HG03064 (cell line): ENCODE measurements around the gene EPS8.

Source experiments
- ATAC-seq: cut with Tn5 transposase; IDR thresholded peaks from one replicate; pipeline ENCODE4 v1.9.1; 2021; ENCODE audit warnings: low read depth; ENCODE audit not compliant: unreplicated experiment

Gene EPS8

GRCh38 chr12:15789220-15790171 lies at the start of gene EPS8:
EPS8 (minus strand) TSS chr12:15789388; CDS start chr12:15682951, 106,437 bp downstream.
- peak; percentile 88 for ATAC-seq

DNA sequence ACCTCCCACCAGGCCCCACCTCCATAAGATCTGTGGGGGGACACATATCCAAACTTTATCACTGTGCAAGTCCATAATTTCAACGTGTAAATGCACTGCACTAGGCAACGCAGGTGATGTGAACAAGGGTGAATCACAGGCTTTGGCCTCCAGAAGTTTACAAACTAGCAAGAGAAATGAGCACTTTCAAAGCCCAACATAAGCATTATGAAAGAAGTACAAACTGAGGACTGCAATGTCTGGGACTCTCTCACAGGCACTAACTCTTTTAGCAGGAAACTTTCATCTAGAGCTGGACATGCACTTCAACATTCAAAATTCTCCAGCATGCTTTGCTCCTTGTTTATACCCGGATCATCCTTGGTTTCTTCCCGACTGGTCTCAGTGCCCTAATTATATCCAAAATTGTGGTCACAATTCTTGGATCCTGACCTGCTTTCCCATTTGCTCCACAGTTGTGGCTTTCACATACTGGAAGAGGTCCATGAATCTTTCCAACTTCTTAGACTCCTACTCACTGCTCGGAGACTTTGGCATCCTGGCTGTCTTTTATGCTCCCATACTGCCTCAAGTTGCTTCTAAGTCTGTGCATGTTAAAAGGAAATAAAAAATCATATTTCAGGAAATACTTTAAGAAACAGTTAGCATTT lies 48.1 kb upstream of the EPS8 start:
- ATAC-seq: no peak

- no peak for ATAC-seq
Observed at GRCh38 chr12:15834575-15834974, 45.4 kb upstream of the EPS8 start.

GRCh38 chr12:15831315-15831978 lies 42.3 kb upstream of the EPS8 start:
- no peak for ATAC-seq

GRCh38 chr12:15830538-15830937 lies 41.4 kb upstream of the EPS8 start:
- ATAC-seq: no peak

DNA sequence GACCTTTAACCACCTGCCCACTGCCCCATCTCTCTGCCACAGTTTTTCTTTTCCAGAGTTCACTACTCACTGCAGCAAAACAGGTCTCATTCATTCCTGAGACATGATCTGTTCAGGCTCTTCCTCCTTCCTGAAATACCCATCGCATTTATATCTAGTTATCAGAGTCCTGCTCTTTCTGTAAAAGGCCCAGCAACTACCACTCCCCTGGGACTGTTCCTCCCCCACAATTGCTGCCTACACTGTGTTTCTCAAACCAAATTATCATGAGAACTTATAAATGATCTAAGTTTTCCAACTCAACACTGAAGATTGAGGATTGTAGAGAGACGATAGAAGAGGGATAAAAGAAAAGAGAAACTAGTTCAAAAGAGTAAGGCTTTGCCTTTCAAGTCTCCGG lies 40.8 kb upstream of the EPS8 start:
- no peak for ATAC-seq

- ATAC-seq: no peak
Observed at GRCh38 chr12:15829255-15829654, 40.1 kb upstream of the EPS8 start.

GRCh38 chr12:15827136-15827535 lies 37.9 kb upstream of the EPS8 start:
- ATAC-seq: no peak

DNA sequence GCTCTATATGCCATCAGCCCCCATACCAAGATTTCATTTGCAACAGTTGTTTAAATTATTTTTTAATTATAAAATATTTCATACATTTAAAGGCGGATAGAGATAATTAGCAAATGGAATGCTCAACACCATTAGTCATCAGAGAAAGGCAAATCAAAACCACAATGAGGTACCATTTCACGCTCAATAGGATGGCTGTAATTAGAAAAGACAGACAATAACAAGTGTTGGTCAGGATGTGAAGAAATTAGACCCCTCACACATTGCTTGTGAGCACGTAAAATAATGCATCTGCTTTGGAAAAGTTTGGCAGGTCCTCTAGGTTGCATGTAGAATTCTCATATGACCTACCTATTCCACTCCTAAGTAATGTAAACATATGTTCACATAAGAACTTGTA lies 35.3 kb upstream of the EPS8 start:
- ATAC-seq: no peak

- no peak for ATAC-seq
Observed at GRCh38 chr12:15823360-15824128, 34.4 kb upstream of the EPS8 start.

DNA sequence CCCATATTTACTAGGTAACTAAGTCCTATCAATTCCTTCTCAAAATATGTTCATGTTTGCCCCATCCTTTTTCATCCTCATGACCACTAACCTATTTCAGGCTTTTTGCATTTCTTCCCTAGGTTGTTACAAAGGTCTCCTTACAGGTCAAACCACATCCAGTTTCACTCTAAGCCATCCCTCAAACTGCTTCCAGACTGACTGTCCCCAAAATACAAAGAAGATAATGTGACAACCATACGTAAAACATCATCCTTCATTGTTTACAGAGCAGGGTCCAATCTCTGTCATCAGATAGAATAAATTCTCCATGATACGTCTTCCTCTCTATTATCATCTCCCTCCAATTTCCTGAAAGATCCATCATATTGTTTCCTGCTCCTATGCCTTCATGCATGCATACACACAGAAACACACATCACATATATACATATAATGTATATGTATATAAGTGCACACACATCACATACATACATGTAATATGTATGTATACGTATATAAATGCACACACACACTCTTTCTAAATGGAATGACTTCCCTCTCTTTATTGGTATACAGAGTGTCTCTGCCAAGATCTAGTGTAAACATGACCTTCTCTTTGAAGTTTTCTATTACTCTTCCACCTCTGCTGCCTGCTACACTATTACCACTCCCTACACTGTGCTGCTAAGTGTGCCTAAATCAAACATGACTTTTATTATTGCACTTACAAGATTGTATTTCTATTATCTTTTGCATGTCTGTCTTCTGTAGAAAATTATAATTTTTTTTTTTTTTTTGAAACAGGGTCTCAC lies 30.7 kb upstream of the EPS8 start:
- no peak for ATAC-seq

GRCh38 chr12:15818418-15818817 lies 29.2 kb upstream of the EPS8 start:
- no peak for ATAC-seq

- ATAC-seq: no peak
Observed at GRCh38 chr12:15815730-15816129, 26.5 kb upstream of the EPS8 start.

GRCh38 chr12:15811214-15812127 lies 22.3 kb upstream of the EPS8 start:
- ATAC-seq: no peak

- no peak for ATAC-seq
Observed at GRCh38 chr12:15808652-15809051, 19.5 kb upstream of the EPS8 start.

GRCh38 chr12:15808250-15808649 lies 19.1 kb upstream of the EPS8 start:
- no peak for ATAC-seq

- ATAC-seq: no peak
Observed at GRCh38 chr12:15806826-15807225, 17.6 kb upstream of the EPS8 start.

DNA sequence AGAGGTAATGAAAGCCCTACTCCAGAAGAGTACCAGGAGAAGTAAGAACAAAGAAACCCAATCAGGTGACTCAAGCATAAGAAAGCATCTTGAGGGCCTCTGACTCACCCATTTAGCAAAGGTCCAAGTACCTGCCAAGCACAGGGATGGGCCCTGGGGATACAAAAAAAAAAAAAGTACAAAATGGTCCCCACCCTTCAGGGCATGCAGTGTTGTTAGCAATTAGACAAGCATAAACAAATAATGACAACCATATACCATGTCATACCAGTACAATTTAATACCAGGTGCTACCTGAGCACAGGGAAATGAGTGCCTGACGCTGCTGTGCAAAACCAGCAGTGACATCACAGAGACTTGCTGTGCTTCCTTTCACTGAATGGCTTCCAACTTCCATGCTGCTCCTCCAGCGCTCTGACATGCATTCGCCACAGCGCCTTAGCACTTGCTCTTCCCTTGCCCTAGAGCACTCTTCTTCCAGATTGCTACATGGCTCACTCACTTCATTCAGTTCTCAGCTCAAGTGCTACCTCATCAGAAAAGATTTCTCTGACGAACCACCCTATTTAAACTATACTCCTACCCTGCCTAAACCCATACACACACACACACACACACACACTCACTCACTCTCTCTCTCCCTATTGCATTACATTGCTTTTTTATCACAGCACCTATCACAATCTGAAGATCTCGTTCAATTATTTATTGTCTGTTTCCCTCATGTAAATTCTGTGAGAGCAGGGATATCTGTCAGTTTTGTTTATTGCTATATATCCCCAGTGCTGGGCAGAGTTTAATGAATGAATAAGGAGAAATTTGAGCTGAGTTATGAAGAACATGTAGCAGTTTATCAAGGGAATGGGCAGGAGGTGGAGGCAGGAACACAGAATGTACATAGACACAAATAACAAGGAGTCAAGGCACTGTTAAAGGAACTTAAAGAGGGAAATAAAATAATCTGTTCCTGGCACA lies 12.9 kb upstream of the EPS8 start:
- no peak for ATAC-seq
